Thyroid gland (tissue), 4 donors: ENCODE results near the gene IL21R. TPM values are rescaled to one million over a fixed set of nuclear protein-coding genes. Genes with fewer than 3 reads are reported as not detected.
"Not testable (repeated sequence)": the region's sequence is repeated elsewhere in the genome, so short reads cannot be mapped to it uniquely, and the experiment has no call there.

Experiments
- DNase-seq, 2 donors: peaks; one replicate each; pipeline ENCODE4 v3.0.0-alpha.2; 2019
- H3K27ac ChIP-seq, 3 donors: fragments of 200-600 bp; sonication (generic); 1 replicate in 2 of 3; 2 replicates in 1 of 3; pipeline ENCODE4 v1.5.1; 2016 to 2019; ENCODE audit warnings: mild to moderate bottlenecking in 1 of 3, moderate library complexity in 1 of 3
- H3K27me3 ChIP-seq: fragments of 200-600 bp; sonication (generic); one replicate; pipeline ENCODE4 v1.5.1; 2019
- H3K36me3 ChIP-seq, 2 donors: fragments of 200-600 bp; sonication (generic); one replicate each; pipeline ENCODE4 v1.5.1; 2016 to 2019
- H3K4me1 ChIP-seq, 2 donors: fragments of 200-600 bp; sonication (generic); one replicate each; pipeline ENCODE4 v1.5.1; 2017 to 2019
- H3K4me3 ChIP-seq, 3 donors: fragments of 200-600 bp; sonication (generic); replicated peaks in 1 of 3; 1 replicate in 2 of 3; 2 replicates in 1 of 3; pipeline ENCODE4 v1.5.1; 2016; ENCODE audit warnings: mild to moderate bottlenecking in 1 of 3
- H3K9me3 ChIP-seq: fragments of 200-600 bp; sonication (generic); one replicate; pipeline ENCODE4 v1.5.1; 2017
- CTCF ChIP-seq, 6 experiments: fragments of 200-600 bp in 3 of 6; fragments of 450-650 bp in 3 of 6; sonication (generic) in 3 of 6; IDR thresholded peaks; one replicate each; pipeline ENCODE4 v1.5.1; 2016 to 2019; ENCODE audit warnings: antibody characterized with exemption in 6 of 6, mild to moderate bottlenecking in 2 of 6, inconsistent platforms in 1 of 6, moderate library complexity in 1 of 6
- POLR2A ChIP-seq, 2 donors: fragments of 450-650 bp; IDR thresholded peaks; one replicate each; pipeline ENCODE4 v1.6.1; 2017; ENCODE audit warnings: antibody characterized with exemption in 2 of 2, mild to moderate bottlenecking in 2 of 2, moderate library complexity in 1 of 2
- WGBS, 2 donors: methylation state at CpG; one replicate each; pipeline ENCODE4 v1.1.5; 2017; 5-methylcytosine and 5-hydroxymethylcytosine counted together
- intact Hi-C: fragments of 100-400 bp; cut with DNase I; formaldehyde crosslinking; loops from one replicate; pipeline ENCODE4 v1.15.1; 2023
- total RNA-seq, 4 donors: library from RNA; depleted of rRNA; stranded (reverse); fragments of >200 nt; gene quantifications; one replicate each; pipeline ENCODE4 v1.2.3, GENCODE V29; 2016

The IL21R gene
- total RNA-seq, 4 donors from 2014 or later = 0.11 to 0.88 (median 0.32) TPM

- no peaks in the 10 kb centered on the region for H3K36me3 ChIP-seq
- intact Hi-C loops = no loop called here
- no peaks in the 10 kb centered on the region for H3K27me3 ChIP-seq
- no peak overlapping the region for H3K4me3 ChIP-seq
- H3K27ac ChIP-seq = no peak overlapping the region
- TF ChIP-seq POLR2A (IDR thresholded peaks at IDR 0.05) (no peak), CTCF (IDR thresholded peaks at IDR 0.05) (no peak)
- no peaks in the 10 kb centered on the region for H3K9me3 ChIP-seq
- H3K4me1 ChIP-seq = no peaks in the 10 kb centered on the region
- no peak for DNase-seq
These were observed 7.5 kb upstream of the IL21R start for GRCh38 chr16:27394516-27394915.

- DNase-seq, H3K36me3 ChIP-seq, H3K27me3 ChIP-seq, H3K4me3 ChIP-seq, H3K27ac ChIP-seq, H3K9me3 ChIP-seq, intact Hi-C loops: not testable (repeated sequence)
- 87 to 89% methylated on average over 15 of the region's 15 CpGs for WGBS, 2 donors
- peaks cover 0 to 16% of the 10 kb centered on the region in 2 donors for H3K4me1 ChIP-seq
These were observed 3.6 kb upstream of the IL21R start for GRCh38 chr16:27398341-27398893.

GRCh38 chr16:27398894-27399853, 2.8 kb upstream of the IL21R start:
- 80 to 88% methylated on average over 8 of the region's 8 CpGs for WGBS, 2 donors
- no peak for DNase-seq
- TF ChIP-seq CTCF (IDR thresholded peaks at IDR 0.05) (no peak), POLR2A (IDR thresholded peaks at IDR 0.05) (no peak)

GRCh38 chr16:27399969-27400368, 2.0 kb upstream of the IL21R start:
- no peak overlapping the region for H3K27ac ChIP-seq
- H3K27me3 ChIP-seq = no peaks in the 10 kb centered on the region
- no peaks in the 10 kb centered on the region for H3K9me3 ChIP-seq
- H3K4me1 ChIP-seq = peaks cover 0 to 16% of the 10 kb centered on the region in 2 donors
- no peak overlapping the region for H3K4me3 ChIP-seq
- TF ChIP-seq CTCF (IDR thresholded peaks at IDR 0.05) (no peak), POLR2A (IDR thresholded peaks at IDR 0.05) (no peak)
- WGBS, 2 donors = 95 to 100% methylated on average over 2 of the region's 2 CpGs
- no peaks in the 10 kb centered on the region for H3K36me3 ChIP-seq
- no peak for DNase-seq
- intact Hi-C loops = no loop called here

More at GRCh38 chr16:27398894-27399853, 2.8 kb upstream of the IL21R start:
- Histone ChIP-seq H3K27ac (no peak overlapping the region), H3K4me3 (no peak overlapping the region), H3K27me3 (no peaks in the 10 kb centered on the region), H3K36me3 (no peaks in the 10 kb centered on the region), H3K4me1 (peaks cover 0 to 16% of the 10 kb centered on the region in 2 donors), H3K9me3 (no peaks in the 10 kb centered on the region)
- intact Hi-C loops = no loop called here

- WGBS, 2 donors = 38 to 44% methylated on average over 11 of the region's 11 CpGs
- H3K36me3 ChIP-seq = no peaks in the 10 kb centered on the region
- intact Hi-C loops = no loop called here
- no peak overlapping the region for H3K27ac ChIP-seq
- DNase-seq = no peak
- no peaks in the 10 kb centered on the region for H3K9me3 ChIP-seq
- TF ChIP-seq CTCF (IDR thresholded peaks at IDR 0.05) = no peak
- no peak for TF ChIP-seq POLR2A (IDR thresholded peaks at IDR 0.05)
- no peak overlapping the region for H3K4me3 ChIP-seq
- peaks cover 0 to 16% of the 10 kb centered on the region in 2 donors for H3K4me1 ChIP-seq
- no peaks in the 10 kb centered on the region for H3K27me3 ChIP-seq
These were observed 988 bp upstream of the IL21R start for GRCh38 chr16:27400751-27401620.
